Mammary epithelial cell (primary cell): ENCODE measurements around the gene FAM184A.

Source experiments
- CTCF ChIP-seq, 2 donors: IDR thresholded peaks in 1 of 2; conservative IDR thresholded peaks in 1 of 2; 2 replicates each; pipeline ENCODE4 v1.5.1; 2011 to 2012; ENCODE audit warnings: inconsistent platforms in 2 of 2, low read length in 2 of 2, mild to moderate bottlenecking in 2 of 2, control low read depth in 1 of 2, low read depth in 1 of 2; ENCODE audit not compliant: insufficient read depth in 1 of 2; ENCODE audit errors: extremely low read depth in 1 of 2
- EZH2 ChIP-seq: IDR thresholded peaks from 2 replicates; pipeline ENCODE4 v1.6.1; 2012; ENCODE audit warnings: low read length, inconsistent platforms, borderline replicate concordance

GRCh38 chr6:118918329-118918725 is 160.1 kb downstream of the FAM184A start:
- TF ChIP-seq CTCF (conservative IDR thresholded peaks at IDR 0.05 in 1 of 2, IDR thresholded peaks at IDR 0.05 in 1 of 2; ENCODE audit: extremely low read depth in 1 of 2, insufficient read depth in 1 of 2, low read depth in 1 of 2, low read length in 2 of 2) (no peak), EZH2 (no peak)
